Germinal center (tissue), 1 donor: ENCODE measurements around the gene DDR2.

Experiments
- DNase-seq: peaks from one replicate; pipeline ENCODE4 v3.0.0; 2012; ENCODE audit warnings: mixed read lengths, low spot score

The DDR2 gene

DNA sequence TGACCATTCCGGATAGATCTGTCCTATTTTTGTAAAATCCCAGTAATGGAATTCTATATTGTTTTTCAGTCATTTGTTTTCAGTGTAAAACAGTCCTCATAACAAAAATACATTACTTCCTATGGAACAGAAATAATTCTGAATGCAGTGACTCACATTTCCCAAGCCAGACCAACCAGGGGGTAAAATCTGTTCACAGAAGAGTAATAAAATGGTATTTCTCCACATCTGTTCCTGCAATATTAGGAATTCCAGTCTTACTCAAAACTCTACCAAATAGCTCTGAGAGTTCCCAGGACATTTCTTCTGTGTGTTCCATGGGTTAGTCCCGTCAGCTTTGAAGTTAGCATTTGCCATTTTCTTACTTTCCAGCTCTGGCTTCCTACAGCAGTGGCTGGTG, 2.6 kb upstream of the DDR2 start:
- no peak for DNase-seq

- no peak for DNase-seq
Measured at GRCh38 chr1:162631546-162632191, 595 bp upstream of the DDR2 start.

DNA sequence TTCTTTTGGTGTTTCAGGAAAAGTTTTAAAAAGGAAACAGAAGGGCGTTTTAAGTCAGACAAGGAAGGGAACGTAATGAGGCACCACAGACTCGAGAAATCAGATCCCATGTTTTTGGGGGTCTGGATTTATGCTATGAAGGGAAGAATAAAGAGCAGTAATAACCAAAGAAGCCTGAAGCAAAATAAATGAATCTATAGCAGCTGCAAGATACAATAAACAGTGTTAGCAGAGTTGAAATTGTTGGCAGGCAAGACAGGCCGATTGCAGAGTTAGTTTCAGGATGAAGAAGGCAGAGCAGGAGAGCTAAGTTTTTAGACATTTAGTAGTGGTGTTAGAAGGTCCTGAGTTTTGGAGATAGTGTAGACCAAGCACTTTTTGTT, 425 bp downstream of the DDR2 start:
- DNase-seq: no peak

- DNase-seq: no peak
Measured at GRCh38 chr1:162633081-162633762, 958 bp downstream of the DDR2 start.

DNA sequence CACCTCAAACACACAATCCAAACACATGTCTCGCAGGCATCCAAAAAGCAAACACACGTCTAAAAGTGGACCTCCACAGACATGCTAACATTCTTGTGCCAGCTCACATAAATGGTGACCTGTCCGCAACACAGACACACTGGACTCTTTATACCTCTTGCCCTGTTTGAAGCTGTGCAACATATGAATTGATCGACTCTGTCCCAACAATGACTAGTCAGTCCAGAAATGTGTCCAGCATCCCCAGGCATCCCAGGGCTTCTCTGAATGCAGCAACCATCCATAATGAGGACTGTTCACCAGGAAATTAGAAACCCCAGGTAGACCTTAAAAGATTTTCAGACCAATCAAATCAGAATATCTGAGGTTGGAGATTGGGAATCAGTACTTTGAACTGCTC, 3.2 kb downstream of the DDR2 start:
- no peak for DNase-seq

DNA sequence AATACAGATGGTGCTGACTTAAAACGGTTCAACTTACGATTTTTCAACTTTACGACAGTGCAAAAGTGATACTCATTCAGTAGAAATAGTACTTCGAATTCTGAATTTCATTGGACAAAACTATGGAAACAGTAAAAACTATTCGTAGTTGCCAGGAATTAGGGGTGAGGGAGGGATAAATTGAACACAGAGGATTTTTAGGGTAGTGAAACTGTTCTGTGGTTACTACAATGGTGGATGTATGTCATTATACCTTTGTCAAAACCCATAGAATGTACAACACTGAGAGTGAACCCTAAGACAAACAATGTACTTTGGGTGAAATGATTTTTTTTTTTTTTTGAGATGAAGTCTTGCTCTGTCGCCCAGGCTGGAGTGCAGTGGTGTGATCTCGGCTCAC, 7.5 kb downstream of the DDR2 start:
- DNase-seq: no peak

- no peak for DNase-seq
Measured at GRCh38 chr1:162641114-162641513, 8.8 kb downstream of the DDR2 start.

DNA sequence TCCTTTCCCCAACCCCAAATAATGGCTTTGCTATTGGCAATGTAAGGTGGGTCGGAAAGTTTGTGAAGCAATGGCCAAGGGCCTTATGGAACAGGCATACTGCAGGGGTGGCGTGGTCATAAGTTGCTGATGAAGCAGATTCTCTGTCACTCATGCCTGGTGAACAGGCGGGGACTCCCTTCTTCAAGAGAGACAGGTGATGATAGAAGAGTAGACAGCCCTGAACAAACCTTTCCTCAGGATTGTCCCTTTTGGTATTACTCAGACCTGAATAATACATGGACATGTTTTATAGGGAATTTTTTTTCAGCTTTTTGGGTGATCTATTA, 12.7 kb downstream of the DDR2 start:
- DNase-seq: no peak

DNA sequence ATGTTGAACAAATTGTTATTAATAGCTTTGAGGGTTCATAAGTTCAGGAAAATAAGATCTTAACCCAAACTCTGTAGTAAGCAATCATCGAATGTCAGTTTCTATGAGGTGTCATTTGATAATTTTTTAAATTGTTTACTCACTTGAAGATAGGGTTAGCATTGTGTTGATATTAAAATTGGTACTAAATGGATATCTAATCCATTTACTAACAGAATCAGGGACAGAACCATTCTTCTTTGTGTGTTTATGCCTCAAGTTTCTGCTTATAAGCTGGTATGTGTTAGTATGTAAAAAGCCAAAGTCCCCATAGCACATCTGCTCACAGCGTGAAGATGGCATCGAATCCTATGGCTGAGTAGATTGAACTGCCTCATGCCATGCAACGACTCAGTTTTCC, 13.4 kb downstream of the DDR2 start:
- no peak for DNase-seq

DNA sequence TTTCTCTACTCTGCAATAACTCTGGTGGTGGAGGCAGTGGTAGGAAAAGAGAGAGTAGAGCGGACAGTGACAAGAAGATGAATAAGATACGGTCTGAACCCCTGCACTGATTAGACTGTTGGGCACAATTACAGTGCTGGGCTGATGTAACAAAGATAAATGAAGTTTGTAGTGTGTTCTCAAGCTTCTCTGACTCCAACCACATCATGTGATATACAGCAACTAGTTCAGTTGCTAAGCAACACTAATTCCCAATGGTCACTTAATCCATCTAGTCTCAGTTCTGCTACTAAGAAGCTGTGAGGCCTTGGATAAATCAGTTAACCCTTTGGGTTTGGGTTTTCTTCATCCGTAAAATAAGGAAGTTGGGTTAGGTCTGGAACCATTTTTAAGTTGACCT, 17.3 kb downstream of the DDR2 start:
- DNase-seq: no peak

DNA sequence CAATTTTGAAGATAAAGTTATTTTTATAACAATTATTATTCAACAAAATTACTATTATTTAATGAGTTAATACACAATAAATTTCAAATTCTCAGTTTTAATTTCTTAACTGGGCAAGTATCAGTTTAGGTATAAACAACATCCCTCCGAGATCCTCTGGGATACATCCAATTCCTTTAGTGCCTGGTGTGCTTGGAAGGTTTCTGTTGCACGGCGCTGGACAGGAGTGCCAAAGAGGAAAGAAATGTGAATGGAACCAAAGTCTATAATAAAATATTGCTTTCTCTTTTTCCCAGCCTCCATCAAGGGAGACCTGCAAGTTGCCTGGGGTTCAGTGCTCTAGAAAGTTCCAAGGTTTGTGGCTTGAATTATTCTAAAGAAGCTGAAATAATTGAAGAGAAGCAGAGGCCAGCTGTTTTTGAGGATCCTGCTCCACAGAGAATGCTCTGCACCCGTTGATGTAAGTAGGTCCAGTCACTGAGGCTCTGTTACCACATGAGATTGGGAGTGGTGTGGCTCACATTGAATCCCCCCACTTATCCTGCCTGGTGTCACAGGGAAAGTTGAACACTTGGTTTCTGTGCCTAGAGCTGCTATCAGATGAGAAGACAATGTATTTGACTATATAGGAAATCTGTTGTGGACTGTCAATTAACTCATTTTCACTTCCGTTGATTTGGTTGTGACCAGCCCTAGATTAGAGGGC, 22.8 kb downstream of the DDR2 start:
- no peak for DNase-seq

GRCh38 chr1:162656266-162656665, 24.0 kb downstream of the DDR2 start:
- DNase-seq: no peak

DNA sequence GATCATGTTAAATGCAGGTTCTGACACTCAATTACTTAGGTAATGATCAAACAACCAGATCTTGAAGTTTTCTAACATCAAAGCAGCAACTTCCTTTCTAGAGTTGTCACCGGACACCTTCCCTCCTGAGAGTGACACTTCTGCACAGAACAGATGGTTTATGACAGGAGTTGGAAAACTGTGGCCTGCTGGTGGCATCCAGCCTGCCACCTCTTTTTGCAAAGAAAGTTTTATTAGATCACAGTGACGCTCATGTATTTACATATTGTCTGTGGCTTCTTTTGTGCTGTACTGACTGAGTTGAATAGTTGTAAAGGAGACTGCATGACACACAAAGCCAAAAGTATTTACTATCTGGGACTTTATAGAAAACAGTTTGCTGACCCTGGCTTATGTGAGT, 28.3 kb downstream of the DDR2 start:
- no peak for DNase-seq

- no peak for DNase-seq
Measured at GRCh38 chr1:162661336-162661735, 29.1 kb downstream of the DDR2 start.

DNA sequence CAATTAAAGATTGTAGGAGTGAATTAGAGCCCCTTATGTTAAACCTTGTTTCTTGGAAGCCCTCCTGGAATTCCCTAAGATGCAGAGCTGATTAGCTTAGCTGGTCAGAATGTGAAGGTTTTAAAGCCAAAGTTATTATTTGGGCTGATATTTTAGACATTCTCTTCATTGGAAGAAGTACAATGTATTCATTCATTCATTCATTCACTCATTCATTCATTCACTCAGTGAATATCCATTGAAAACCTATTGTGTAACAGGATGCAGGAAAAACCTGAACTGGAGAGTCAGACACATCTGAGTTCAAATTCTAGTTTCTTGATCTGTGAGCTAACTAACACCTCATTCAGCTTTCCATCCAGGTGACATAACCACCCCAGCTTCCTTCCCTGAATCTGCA, 29.7 kb downstream of the DDR2 start:
- no peak for DNase-seq

GRCh38 chr1:162663086-162663485, 30.8 kb downstream of the DDR2 start:
- no peak for DNase-seq

DNA sequence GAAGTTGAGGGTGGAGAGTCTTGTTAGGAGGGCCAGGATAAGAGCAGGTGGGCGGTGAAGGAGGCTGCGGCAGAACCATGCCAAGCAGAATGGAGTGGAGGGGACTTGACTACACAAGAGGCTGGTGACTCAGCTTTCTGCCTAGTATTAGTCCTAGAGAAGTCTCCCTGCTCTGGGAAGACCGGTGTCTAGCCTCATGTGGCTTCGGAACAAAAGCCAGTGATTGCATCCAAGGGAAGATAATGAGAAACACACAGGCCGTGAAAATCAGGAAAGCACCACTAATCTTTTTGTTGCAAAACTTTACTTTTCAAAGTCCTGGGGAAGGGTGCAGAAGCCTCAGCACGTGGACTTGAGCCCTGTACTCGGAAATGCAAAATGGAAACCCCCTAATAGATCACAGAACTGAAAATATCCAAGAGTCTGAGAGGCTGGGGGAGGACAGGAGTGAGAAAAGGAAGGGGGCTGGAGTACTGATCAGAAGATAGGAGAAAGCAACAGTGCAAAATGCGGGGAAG, 31.4 kb downstream of the DDR2 start:
- no peak for DNase-seq

DNA sequence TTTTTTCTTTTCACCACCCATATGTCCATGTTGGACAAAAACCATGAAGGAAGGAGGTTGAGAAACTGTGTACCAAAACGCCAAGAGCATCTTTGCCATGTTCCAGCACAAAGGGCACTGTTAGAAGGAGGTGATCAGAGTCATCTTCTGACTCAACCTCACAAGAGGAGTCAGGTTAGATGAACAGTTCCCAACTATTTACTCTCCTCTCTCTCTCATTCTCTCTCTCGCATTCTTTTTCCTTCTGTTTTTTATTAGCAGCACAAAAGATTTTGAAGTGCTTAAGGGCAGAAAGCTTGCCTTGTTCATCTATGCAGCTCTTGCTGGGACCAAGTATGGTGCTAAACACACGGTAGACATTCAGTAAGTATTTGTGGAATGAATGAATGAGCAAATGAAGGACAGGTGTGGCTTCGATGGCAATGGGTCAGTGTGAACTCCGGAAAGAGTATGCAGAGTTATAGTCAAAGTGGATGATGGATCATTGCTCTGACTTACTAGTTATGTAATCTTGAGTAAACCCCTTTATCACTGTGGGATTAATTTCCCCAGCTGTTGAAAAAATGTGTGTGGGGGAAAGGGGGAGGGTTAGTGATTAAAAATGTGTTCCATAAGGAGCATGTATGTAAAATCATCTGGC, 33.9 kb downstream of the DDR2 start:
- no peak for DNase-seq

DNA sequence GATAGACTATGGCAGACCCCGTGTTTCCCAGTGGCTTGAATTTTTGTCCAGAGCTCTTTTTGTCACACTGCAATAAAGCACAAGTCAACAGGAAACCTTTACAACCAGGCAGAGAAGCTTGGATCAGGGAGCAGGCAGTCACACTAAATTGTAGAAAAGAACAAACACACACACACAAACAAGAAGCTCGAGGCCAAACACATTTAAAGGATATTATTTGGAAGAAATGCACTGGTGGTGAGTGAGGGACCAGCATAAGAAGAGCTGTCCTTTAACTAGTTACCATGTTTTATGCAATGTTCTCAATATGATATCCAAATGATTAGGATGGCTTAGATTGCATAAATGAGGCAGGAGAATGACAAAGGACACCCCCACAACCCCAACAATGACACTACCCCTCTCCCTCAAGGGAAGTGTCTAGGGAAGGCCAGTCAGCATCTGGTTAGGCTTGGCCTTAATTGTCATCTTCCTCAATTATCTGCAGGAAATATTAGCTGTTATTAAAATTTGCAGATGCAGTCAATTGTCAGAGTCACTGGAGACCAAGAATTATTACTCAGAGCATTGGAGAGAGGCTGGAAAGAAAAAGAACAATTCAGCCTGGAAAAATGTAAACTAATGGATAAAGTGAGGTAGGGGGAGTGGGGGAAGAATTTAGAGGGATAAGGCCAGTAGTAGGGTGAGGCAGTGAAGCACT, 35.3 kb downstream of the DDR2 start:
- no peak for DNase-seq

DNA sequence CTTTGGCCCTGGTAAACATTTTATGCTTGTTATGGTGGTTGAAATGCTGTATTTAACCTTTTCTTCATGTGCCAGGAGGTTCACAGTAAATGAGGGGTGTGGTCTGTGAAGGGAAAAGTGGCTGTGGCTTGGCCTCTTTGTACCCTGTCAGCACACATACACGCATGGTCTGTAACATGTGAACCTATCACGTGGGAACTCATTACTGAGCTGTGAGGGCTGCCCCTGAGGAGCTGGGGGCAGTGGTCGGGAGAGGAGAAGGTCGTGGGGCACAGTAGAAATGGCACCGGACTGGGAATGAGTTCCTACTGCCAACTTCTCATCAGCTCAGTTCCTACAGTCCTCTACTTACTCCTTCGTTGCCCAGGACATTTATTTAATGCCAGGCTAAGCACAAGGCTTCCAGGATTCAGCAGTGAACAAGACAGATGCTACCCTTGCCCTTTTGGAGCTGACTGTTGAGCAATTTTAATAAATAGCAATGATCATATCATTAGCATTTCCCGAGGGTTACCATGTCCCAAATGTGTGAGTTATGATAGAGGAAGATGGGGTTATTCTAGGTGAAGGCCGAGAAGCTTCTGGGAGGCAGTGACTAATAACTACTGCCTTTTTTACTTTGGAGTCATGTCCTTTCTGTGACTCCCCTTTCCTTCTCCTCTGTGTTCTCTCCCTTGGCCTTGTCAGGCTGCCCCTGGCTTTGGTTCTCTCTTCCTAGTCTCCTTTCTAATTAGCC, 38.8 kb downstream of the DDR2 start:
- no peak for DNase-seq

- DNase-seq: no peak
Measured at GRCh38 chr1:162671664-162672410, 39.6 kb downstream of the DDR2 start.
